Gastroesophageal sphincter (tissue), 3 donors: ENCODE data around the gene ZNF138.

Experiments used
- CTCF ChIP-seq, 4 experiments: fragments of 200-600 bp in 2 of 4; fragments of 450-650 bp in 2 of 4; sonication (generic) in 1 of 4; IDR thresholded peaks; one replicate each; pipeline ENCODE4 v1.5.1; 2017 to 2019; ENCODE audit warnings: antibody characterized with exemption in 4 of 4, mild to moderate bottlenecking in 2 of 4, moderate library complexity in 2 of 4
- POLR2A ChIP-seq, 2 donors: fragments of 450-650 bp; IDR thresholded peaks; one replicate each; pipeline ENCODE4 v1.6.1; 2017; ENCODE audit warnings: antibody characterized with exemption in 2 of 2, mild to moderate bottlenecking in 2 of 2, moderate library complexity in 1 of 2

DNA sequence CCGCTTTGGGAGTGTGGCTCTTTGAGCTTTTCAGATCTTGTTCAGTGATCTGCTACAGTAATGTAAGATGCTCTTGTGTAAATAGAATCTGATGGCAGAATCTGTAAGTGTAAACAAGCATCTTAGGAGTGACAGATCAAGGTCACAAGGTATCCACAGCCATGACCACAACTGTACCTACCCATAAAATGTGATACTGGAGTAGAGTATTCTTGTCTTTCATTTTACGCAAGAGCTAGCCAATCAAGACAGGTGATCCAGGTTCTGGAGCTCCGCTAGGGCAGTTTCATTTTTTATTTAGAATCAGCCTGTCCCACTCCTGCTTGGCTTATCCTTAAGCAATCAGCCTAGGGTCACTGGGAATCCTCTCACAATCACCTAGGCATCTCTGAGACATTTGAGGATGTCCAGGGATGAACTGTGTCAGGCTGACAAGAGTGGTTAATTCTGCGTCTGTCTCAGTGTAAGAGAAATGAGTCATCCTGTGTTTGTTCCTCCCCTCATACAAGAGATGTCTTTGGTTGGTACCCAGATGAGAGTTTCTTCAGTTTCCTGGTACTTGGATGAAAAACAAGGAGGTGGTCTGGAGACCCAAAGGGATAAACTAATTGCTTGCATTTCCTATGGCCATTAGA, 13.6 kb downstream of the ZNF138 start:
- TF ChIP-seq CTCF (IDR thresholded peaks at IDR 0.05) (no peak), POLR2A (IDR thresholded peaks at IDR 0.05) (no peak)
